ENCODE results near the gene HUS1. TPM values are rescaled to one million over a fixed set of nuclear protein-coding genes. Genes with fewer than 3 reads are reported as not detected.

Gene HUS1
- total and polyA plus RNA-seq, 2 of the 13 experiments (the other 11 are each of a cell fraction or from before 2014, with no cell fraction given) = 14.8 to 16.9 TPM

DNA sequence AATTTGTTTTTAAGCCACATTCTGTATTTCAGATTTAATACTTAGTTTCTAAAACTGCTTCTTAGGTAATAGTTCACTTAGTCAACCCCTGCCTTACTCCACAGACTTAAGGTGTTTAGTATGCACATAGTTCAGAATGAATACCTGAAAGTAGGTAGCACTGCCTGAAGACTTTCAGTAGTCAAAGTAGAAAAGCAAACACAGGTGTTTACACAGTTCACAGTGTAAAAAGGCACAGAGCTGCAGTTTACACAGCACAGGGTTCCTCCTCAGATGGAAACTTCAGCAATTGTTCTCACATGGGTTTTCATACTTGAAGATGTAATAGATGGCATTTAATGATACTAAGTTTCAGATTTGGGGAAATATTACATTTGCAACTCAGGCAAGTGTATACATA is 28.0 kb downstream of the HUS1 start (continued):
- TF ChIP-seq RXRB (CRISPR knock-in tag; IDR thresholded peaks at IDR 0.05; ENCODE audit: borderline replicate concordance) (peak; percentile 43; the same call in 1 of the 2 replicates), DPF2 (CRISPR knock-in tag; IDR thresholded peaks at IDR 0.05; ENCODE audit: borderline replicate concordance, low read depth) (peak; percentile 47; the same call in 1 of the 2 replicates), ZFY (CRISPR knock-in tag; IDR thresholded peaks at IDR 0.05) (no peak), HNRNPL (IDR thresholded peaks at IDR 0.05; ENCODE audit: low read depth, low read length) (no peak), ZNF615 (CRISPR knock-in tag; IDR thresholded peaks at IDR 0.05; ENCODE audit: borderline replicate concordance) (no peak), BCL6 (CRISPR knock-in tag; IDR thresholded peaks at IDR 0.05) (peak; percentile 75), SALL2 (CRISPR knock-in tag; IDR thresholded peaks at IDR 0.05) (no peak), FOXO1 (CRISPR knock-in tag; IDR thresholded peaks at IDR 0.05) (peak; percentile 35; the same call in 1 of the 2 replicates), ATAD3A (CRISPR knock-in tag; IDR thresholded peaks at IDR 0.05) (no peak), ZNF205 (CRISPR knock-in tag; IDR thresholded peaks at IDR 0.05) (no peak), SOX5 (CRISPR knock-in tag; IDR thresholded peaks at IDR 0.05; ENCODE audit: borderline replicate concordance) (peak; percentile 57; the same call in 1 of the 2 replicates), FOXA1 (IDR thresholded peaks at IDR 0.05) (no peak; the same call in 1 of the 2 replicates), FOXA1 (CRISPR knock-in tag; IDR thresholded peaks at IDR 0.05) (peak; percentile 93), ZNF776 (CRISPR knock-in tag; IDR thresholded peaks at IDR 0.05) (no peak), THAP11 (CRISPR knock-in tag; IDR thresholded peaks at IDR 0.05) (no peak), CEBPG (CRISPR knock-in tag; IDR thresholded peaks at IDR 0.05) (no peak), ZNF816 (CRISPR knock-in tag; IDR thresholded peaks at IDR 0.05; ENCODE audit: borderline replicate concordance) (no peak), NFIC (IDR thresholded peaks at IDR 0.05; ENCODE audit: low read length) (0 out of 2 replicates have a peak, but pooled peaks have one; percentile 35), FOXJ3 (CRISPR knock-in tag; IDR thresholded peaks at IDR 0.05; ENCODE audit: borderline replicate concordance) (peak; percentile 37; the same call in 1 of the 2 replicates), SOX6 (IDR thresholded peaks at IDR 0.05) (no peak), SOX6 (CRISPR knock-in tag; IDR thresholded peaks at IDR 0.05) (peak; percentile 55; the same call in 1 of the 2 replicates), PRPF4 (IDR thresholded peaks at IDR 0.05; ENCODE audit: low read depth, low read length, poor library complexity, severe bottlenecking) (no peak), TBX3 (IDR thresholded peaks at IDR 0.05; ENCODE audit: borderline replicate concordance) (no peak), FOXK1 (CRISPR knock-in tag; IDR thresholded peaks at IDR 0.05; ENCODE audit: borderline replicate concordance, low read depth) (0 out of 2 replicates have a peak, but pooled peaks have one; percentile 18)
- TF ChIP-seq, protein P1, sequence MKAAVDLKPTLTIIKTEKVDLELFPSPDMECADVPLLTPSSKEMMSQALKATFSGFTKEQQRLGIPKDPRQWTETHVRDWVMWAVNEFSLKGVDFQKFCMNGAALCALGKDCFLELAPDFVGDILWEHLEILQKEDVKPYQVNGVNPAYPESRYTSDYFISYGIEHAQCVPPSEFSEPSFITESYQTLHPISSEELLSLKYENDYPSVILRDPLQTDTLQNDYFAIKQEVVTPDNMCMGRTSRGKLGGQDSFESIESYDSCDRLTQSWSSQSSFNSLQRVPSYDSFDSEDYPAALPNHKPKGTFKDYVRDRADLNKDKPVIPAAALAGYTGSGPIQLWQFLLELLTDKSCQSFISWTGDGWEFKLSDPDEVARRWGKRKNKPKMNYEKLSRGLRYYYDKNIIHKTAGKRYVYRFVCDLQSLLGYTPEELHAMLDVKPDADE (CRISPR knock-in tag; IDR thresholded peaks at IDR 0.05) = no peak
- TF ChIP-seq, protein P2, sequence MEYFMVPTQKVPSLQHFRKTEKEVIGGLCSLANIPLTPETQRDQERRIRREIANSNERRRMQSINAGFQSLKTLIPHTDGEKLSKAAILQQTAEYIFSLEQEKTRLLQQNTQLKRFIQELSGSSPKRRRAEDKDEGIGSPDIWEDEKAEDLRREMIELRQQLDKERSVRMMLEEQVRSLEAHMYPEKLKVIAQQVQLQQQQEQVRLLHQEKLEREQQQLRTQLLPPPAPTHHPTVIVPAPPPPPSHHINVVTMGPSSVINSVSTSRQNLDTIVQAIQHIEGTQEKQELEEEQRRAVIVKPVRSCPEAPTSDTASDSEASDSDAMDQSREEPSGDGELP (IDR thresholded peaks at IDR 0.05; ENCODE audit: borderline replicate concordance, low read depth) = peak; percentile 58; the same call in 1 of the 2 replicates
- TF ChIP-seq, protein P3, sequence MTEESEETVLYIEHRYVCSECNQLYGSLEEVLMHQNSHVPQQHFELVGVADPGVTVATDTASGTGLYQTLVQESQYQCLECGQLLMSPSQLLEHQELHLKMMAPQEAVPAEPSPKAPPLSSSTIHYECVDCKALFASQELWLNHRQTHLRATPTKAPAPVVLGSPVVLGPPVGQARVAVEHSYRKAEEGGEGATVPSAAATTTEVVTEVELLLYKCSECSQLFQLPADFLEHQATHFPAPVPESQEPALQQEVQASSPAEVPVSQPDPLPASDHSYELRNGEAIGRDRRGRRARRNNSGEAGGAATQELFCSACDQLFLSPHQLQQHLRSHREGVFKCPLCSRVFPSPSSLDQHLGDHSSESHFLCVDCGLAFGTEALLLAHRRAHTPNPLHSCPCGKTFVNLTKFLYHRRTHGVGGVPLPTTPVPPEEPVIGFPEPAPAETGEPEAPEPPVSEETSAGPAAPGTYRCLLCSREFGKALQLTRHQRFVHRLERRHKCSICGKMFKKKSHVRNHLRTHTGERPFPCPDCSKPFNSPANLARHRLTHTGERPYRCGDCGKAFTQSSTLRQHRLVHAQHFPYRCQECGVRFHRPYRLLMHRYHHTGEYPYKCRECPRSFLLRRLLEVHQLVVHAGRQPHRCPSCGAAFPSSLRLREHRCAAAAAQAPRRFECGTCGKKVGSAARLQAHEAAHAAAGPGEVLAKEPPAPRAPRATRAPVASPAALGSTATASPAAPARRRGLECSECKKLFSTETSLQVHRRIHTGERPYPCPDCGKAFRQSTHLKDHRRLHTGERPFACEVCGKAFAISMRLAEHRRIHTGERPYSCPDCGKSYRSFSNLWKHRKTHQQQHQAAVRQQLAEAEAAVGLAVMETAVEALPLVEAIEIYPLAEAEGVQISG (CRISPR knock-in tag; IDR thresholded peaks at IDR 0.05) = no peak
